ENCODE data around the gene DGLUCY.
"Not testable (repeated sequence)": the region's sequence is repeated elsewhere in the genome, so short reads cannot be mapped to it uniquely, and the experiment has no call there.

Gene DGLUCY

GRCh38 chr14:91241863-91242262 lies 128.0 kb downstream of the DGLUCY start:
- no peak for DNase-seq

- DNase-seq: no peak
Observed at GRCh38 chr14:91242635-91243034, 128.8 kb downstream of the DGLUCY start.

- DNase-seq: no peak
Observed at GRCh38 chr14:91243074-91243471, 129.2 kb downstream of the DGLUCY start.

GRCh38 chr14:91244501-91244901 lies 130.6 kb downstream of the DGLUCY start, which contains the start of gene GPR68:
Gene GPR68, minus strand, starts transcription at chr14:91244704. Its CDS starts 9,654 bp downstream, at chr14:91235050.
- DNase-seq: no peak

GRCh38 chr14:91245029-91245428 lies 131.2 kb downstream of the DGLUCY start:
- DNase-seq: no peak

GRCh38 chr14:91245616-91246015 lies 131.7 kb downstream of the DGLUCY start:
- not testable (repeated sequence) for DNase-seq

GRCh38 chr14:91246051-91246852 lies 132.4 kb downstream of the DGLUCY start:
- DNase-seq: peak; percentile 40

- peak; percentile 63 for DNase-seq
Observed at GRCh38 chr14:91249841-91250616, 136.2 kb downstream of the DGLUCY start.

- DNase-seq: peak; percentile 44
Observed at GRCh38 chr14:91250912-91251311, 137.0 kb downstream of the DGLUCY start.

- no peak for DNase-seq
Observed at GRCh38 chr14:91252871-91253794, 139.3 kb downstream of the DGLUCY start.

- no peak for DNase-seq
Observed at GRCh38 chr14:91253795-91254323, 140.0 kb downstream of the DGLUCY start.

- no peak for DNase-seq
Observed at GRCh38 chr14:91254461-91254860, 140.6 kb downstream of the DGLUCY start.

- no peak for DNase-seq
Observed at GRCh38 chr14:91255026-91255695, 141.3 kb downstream of the DGLUCY start.

- DNase-seq: no peak
Observed at GRCh38 chr14:91256661-91257060, 142.8 kb downstream of the DGLUCY start.

GRCh38 chr14:91257328-91258010 lies 143.6 kb downstream of the DGLUCY start:
- DNase-seq: no peak

- DNase-seq: no peak
Observed at GRCh38 chr14:91258011-91258618, 144.2 kb downstream of the DGLUCY start.

GRCh38 chr14:91258876-91259275 lies 145.0 kb downstream of the DGLUCY start:
- no peak for DNase-seq

GRCh38 chr14:91261115-91261514 lies 147.2 kb downstream of the DGLUCY start:
- no peak for DNase-seq

GRCh38 chr14:91261986-91262549 lies 148.2 kb downstream of the DGLUCY start:
- no peak for DNase-seq

GRCh38 chr14:91263329-91263728 lies 149.5 kb downstream of the DGLUCY start:
- no peak for DNase-seq

Data from NCI-H2029 treated with DMSO at 0.1 percent for 48 hours (cell line).